ENCODE measurements around the gene CDC45.
"Not testable (repeated sequence)": the region's sequence is repeated elsewhere in the genome, so short reads cannot be mapped to it uniquely, and the experiment has no call there.

CDC45 gene

GRCh38 chr22:19530751-19531150 lies 51.0 kb downstream of the CDC45 start:
- Histone ChIP-seq H2BK12ac (ENCODE audit: low read length in 2 of 2) (no peak overlapping the region), H4K8ac (ENCODE audit: low read length) (no peak overlapping the region), H3K4me1 (ENCODE audit: control insufficient read depth, insufficient read depth, low read depth, low read length) (peaks cover 4% of the 10 kb centered on the region), H3K4me2 (ENCODE audit: low read length, poor library complexity, severe bottlenecking) (no peak overlapping the region), H3K27me3 (ENCODE audit: control insufficient read depth in 1 of 2, insufficient read depth in 1 of 2, low read length in 2 of 2) (peaks cover 18% of the 10 kb centered on the region in 2 experiments), H3K79me1 (replicated peaks; ENCODE audit: low read length, poor library complexity, severe bottlenecking) (no peaks in the 10 kb centered on the region), H3K36me3 (ENCODE audit: control insufficient read depth in 1 of 2, insufficient read depth in 2 of 2, low read depth in 1 of 2, low read length in 2 of 2) (no peaks in the 10 kb centered on the region), H4K91ac (ENCODE audit: low read length) (no peak overlapping the region), H3K4me3 (ENCODE audit: insufficient read depth in 1 of 2, low read depth in 1 of 2, low read length in 2 of 2) (no peak overlapping the region), H3K23ac (ENCODE audit: low read length in 2 of 2) (no peak overlapping the region), H2BK5ac (ENCODE audit: low read depth, low read length, poor library complexity, severe bottlenecking) (no peak overlapping the region), H3K27ac (ENCODE audit: low read length, poor library complexity, severe bottlenecking) (no peak overlapping the region), H2AK5ac (ENCODE audit: low read length, severe bottlenecking) (no peak overlapping the region), H2BK120ac (ENCODE audit: low read depth, low read length) (no peak overlapping the region), H3K18ac (ENCODE audit: low read depth in 1 of 2, low read length in 2 of 2) (no peak overlapping the region), H3K14ac (ENCODE audit: low read length in 2 of 2) (no peak overlapping the region), H3K9me3 (ENCODE audit: control insufficient read depth, low read length) (no peaks in the 10 kb centered on the region), H2BK15ac (ENCODE audit: low read depth, poor library complexity, severe bottlenecking) (no peak overlapping the region), H3K9ac (ENCODE audit: low read length) (no peak overlapping the region), H2AFZ (ENCODE audit: low read depth, low read length) (no peak overlapping the region), H3K4ac (ENCODE audit: low read depth in 1 of 2, low read length in 2 of 2) (no peak overlapping the region)
- no peak for DNase-seq
- WGBS: 42% methylated on average over 3 of the region's 3 CpGs

- H3K9ac ChIP-seq (ENCODE audit: low read length); H4K8ac ChIP-seq (ENCODE audit: low read length); H2AFZ ChIP-seq (ENCODE audit: low read depth, low read length); H2BK120ac ChIP-seq (ENCODE audit: low read depth, low read length); H2BK12ac ChIP-seq (ENCODE audit: low read length in 2 of 2); H3K9me3 ChIP-seq (ENCODE audit: control insufficient read depth, low read length); H3K79me1 ChIP-seq (replicated peaks; ENCODE audit: low read length, poor library complexity, severe bottlenecking); H3K4me1 ChIP-seq (ENCODE audit: control insufficient read depth, insufficient read depth, low read depth, low read length); H3K4me2 ChIP-seq (ENCODE audit: low read length, poor library complexity, severe bottlenecking); H2BK5ac ChIP-seq (ENCODE audit: low read depth, low read length, poor library complexity, severe bottlenecking); H3K4me3 ChIP-seq (ENCODE audit: insufficient read depth in 1 of 2, low read depth in 1 of 2, low read length in 2 of 2); H3K23ac ChIP-seq (ENCODE audit: low read length in 2 of 2); H3K36me3 ChIP-seq (ENCODE audit: control insufficient read depth in 1 of 2, insufficient read depth in 2 of 2, low read depth in 1 of 2, low read length in 2 of 2); H4K91ac ChIP-seq (ENCODE audit: low read length); H3K18ac ChIP-seq (ENCODE audit: low read depth in 1 of 2, low read length in 2 of 2); H3K4ac ChIP-seq (ENCODE audit: low read depth in 1 of 2, low read length in 2 of 2); H3K27ac ChIP-seq (ENCODE audit: low read length, poor library complexity, severe bottlenecking); H2AK5ac ChIP-seq (ENCODE audit: low read length, severe bottlenecking); H2BK15ac ChIP-seq (ENCODE audit: low read depth, poor library complexity, severe bottlenecking); H3K14ac ChIP-seq (ENCODE audit: low read length in 2 of 2); DNase-seq: not testable (repeated sequence)
- 78% methylated on average over 6 of the region's 6 CpGs for WGBS
- H3K27me3 ChIP-seq (ENCODE audit: control insufficient read depth in 1 of 2, insufficient read depth in 1 of 2, low read length in 2 of 2): peaks cover 12 to 14% of the 10 kb centered on the region in 2 experiments
Measured at GRCh38 chr22:19531327-19531726, 51.6 kb downstream of the CDC45 start.

GRCh38 chr22:19533049-19533626 lies 53.4 kb downstream of the CDC45 start:
- no peak overlapping the region for H3K9ac ChIP-seq (ENCODE audit: low read length)
- H3K14ac ChIP-seq (ENCODE audit: low read length in 2 of 2): no peak overlapping the region
- H3K18ac ChIP-seq (ENCODE audit: low read depth in 1 of 2, low read length in 2 of 2): no peak overlapping the region
- no peak overlapping the region for H3K27ac ChIP-seq (ENCODE audit: low read length, poor library complexity, severe bottlenecking)
- H2AFZ ChIP-seq (ENCODE audit: low read depth, low read length): no peak overlapping the region
- peaks cover 7 to 10% of the 10 kb centered on the region in 2 experiments for H3K27me3 ChIP-seq (ENCODE audit: control insufficient read depth in 1 of 2, insufficient read depth in 1 of 2, low read length in 2 of 2)
- H3K4me1 ChIP-seq (ENCODE audit: control insufficient read depth, insufficient read depth, low read depth, low read length): peaks cover 2% of the 10 kb centered on the region
- no peak overlapping the region for H4K8ac ChIP-seq (ENCODE audit: low read length)
- DNase-seq: no peak
- no peaks in the 10 kb centered on the region for H3K36me3 ChIP-seq (ENCODE audit: control insufficient read depth in 1 of 2, insufficient read depth in 2 of 2, low read depth in 1 of 2, low read length in 2 of 2)
- no peak overlapping the region for H2BK15ac ChIP-seq (ENCODE audit: low read depth, poor library complexity, severe bottlenecking)
- WGBS: 94% methylated on average over 7 of the region's 8 CpGs
- no peaks in the 10 kb centered on the region for H3K79me1 ChIP-seq (replicated peaks; ENCODE audit: low read length, poor library complexity, severe bottlenecking)
- no peak overlapping the region for H3K4me3 ChIP-seq (ENCODE audit: insufficient read depth in 1 of 2, low read depth in 1 of 2, low read length in 2 of 2)
- no peak overlapping the region for H3K4me2 ChIP-seq (ENCODE audit: low read length, poor library complexity, severe bottlenecking)
- H2AK5ac ChIP-seq (ENCODE audit: low read length, severe bottlenecking): no peak overlapping the region
- H4K91ac ChIP-seq (ENCODE audit: low read length): no peak overlapping the region
- H2BK5ac ChIP-seq (ENCODE audit: low read depth, low read length, poor library complexity, severe bottlenecking): no peak overlapping the region
- H2BK12ac ChIP-seq (ENCODE audit: low read length in 2 of 2): no peak overlapping the region
- H3K4ac ChIP-seq (ENCODE audit: low read depth in 1 of 2, low read length in 2 of 2): no peak overlapping the region
- H2BK120ac ChIP-seq (ENCODE audit: low read depth, low read length): no peak overlapping the region
- H3K9me3 ChIP-seq (ENCODE audit: control insufficient read depth, low read length): no peaks in the 10 kb centered on the region
- H3K23ac ChIP-seq (ENCODE audit: low read length in 2 of 2): no peak overlapping the region

GRCh38 chr22:19533857-19534256 lies 54.1 kb downstream of the CDC45 start:
- Histone ChIP-seq H2BK120ac (ENCODE audit: low read depth, low read length) (no peak overlapping the region), H2AFZ (ENCODE audit: low read depth, low read length) (no peak overlapping the region), H3K9me3 (ENCODE audit: control insufficient read depth, low read length) (no peaks in the 10 kb centered on the region), H3K27me3 (ENCODE audit: control insufficient read depth in 1 of 2, insufficient read depth in 1 of 2, low read length in 2 of 2) (peaks cover 7 to 14% of the 10 kb centered on the region in 2 experiments), H3K18ac (ENCODE audit: low read depth in 1 of 2, low read length in 2 of 2) (no peak overlapping the region), H2AK5ac (ENCODE audit: low read length, severe bottlenecking) (no peak overlapping the region), H3K4me2 (ENCODE audit: low read length, poor library complexity, severe bottlenecking) (no peak overlapping the region), H3K27ac (ENCODE audit: low read length, poor library complexity, severe bottlenecking) (no peak overlapping the region), H3K4ac (ENCODE audit: low read depth in 1 of 2, low read length in 2 of 2) (no peak overlapping the region), H4K91ac (ENCODE audit: low read length) (no peak overlapping the region), H3K4me3 (ENCODE audit: insufficient read depth in 1 of 2, low read depth in 1 of 2, low read length in 2 of 2) (no peak overlapping the region), H2BK15ac (ENCODE audit: low read depth, poor library complexity, severe bottlenecking) (no peak overlapping the region), H2BK12ac (ENCODE audit: low read length in 2 of 2) (no peak overlapping the region), H3K36me3 (ENCODE audit: control insufficient read depth in 1 of 2, insufficient read depth in 2 of 2, low read depth in 1 of 2, low read length in 2 of 2) (no peaks in the 10 kb centered on the region), H3K4me1 (ENCODE audit: control insufficient read depth, insufficient read depth, low read depth, low read length) (peaks cover 2% of the 10 kb centered on the region), H3K9ac (ENCODE audit: low read length) (no peak overlapping the region), H3K14ac (ENCODE audit: low read length in 2 of 2) (no peak overlapping the region), H2BK5ac (ENCODE audit: low read depth, low read length, poor library complexity, severe bottlenecking) (no peak overlapping the region), H3K79me1 (replicated peaks; ENCODE audit: low read length, poor library complexity, severe bottlenecking) (no peaks in the 10 kb centered on the region), H3K23ac (ENCODE audit: low read length in 2 of 2) (no peak overlapping the region), H4K8ac (ENCODE audit: low read length) (no peak overlapping the region)
- DNase-seq: no peak
